Activated CD4-positive, alpha-beta T cell treated with anti-CD3 and anti-CD28 coated beads, Interleukin-2, amount 50 U/mL, for 24 hours (primary cell): ENCODE data around the gene IL17C.

Source experiments
- DNase-seq, 2 donors: peaks; one replicate each; pipeline ENCODE4 v3.0.0-alpha.2; 2020; ENCODE audit warnings: low read depth in 1 of 2, low spot score in 1 of 2

IL17C gene

DNA sequence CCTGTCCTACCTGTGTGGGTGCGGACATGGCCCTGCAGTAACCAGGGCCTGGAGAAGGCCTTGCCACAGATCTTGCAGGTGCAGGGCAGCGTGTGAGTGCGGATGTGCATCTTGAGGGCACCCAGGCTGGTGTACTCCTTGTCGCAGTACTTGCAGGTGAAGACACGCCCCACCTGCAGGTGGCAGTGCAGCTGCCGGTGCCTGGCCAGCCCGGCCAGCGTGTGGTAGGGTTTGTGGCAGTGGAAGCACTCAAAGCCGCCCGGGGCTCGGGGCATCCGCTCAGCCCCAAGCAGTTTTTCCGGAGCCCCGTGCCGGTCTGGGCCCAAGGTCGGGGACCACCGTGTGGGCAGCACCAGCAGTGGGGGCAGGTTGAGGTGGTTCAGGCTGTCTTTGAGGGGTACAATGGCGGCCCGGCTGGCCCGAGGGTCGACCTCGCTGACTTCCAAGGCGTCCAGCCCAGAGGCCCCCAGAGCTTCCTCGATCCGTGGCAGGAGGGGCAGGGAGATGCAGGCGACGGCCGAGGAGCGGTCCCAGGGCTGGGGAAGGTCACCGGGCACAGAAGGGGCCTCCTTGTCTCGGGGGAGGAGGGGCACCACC, 42.8 kb downstream of the IL17C start:
- DNase-seq, result no peak

GRCh38 chr16:88681709-88682451, 43.5 kb downstream of the IL17C start:
- DNase-seq, result peak in 1 of 2 donors; percentile 68

GRCh38 chr16:88684569-88685155, 46.3 kb downstream of the IL17C start:
- DNase-seq, result no peak

- no peak for DNase-seq
These were observed 47.0 kb downstream of the IL17C start for GRCh38 chr16:88685156-88686061.

DNA sequence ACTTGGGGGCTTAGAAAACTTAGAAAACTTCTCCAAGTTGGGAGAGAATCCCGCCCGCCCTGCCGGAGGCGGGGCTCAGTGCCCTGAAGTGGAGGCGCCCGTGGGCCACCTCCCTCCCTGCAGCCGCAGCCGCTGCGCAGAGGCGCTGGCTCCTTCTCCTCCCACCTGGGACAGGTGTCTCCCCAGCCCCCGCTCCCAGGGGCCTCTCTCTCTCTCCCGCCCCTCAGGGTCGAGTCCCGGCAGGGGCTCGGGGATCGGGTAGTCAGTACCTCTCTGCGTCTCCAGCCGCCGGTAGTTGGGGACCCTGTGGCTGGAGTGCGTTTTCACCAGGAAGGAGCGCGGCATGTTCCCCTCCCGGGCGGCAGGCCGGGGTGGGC, 47.7 kb downstream of the IL17C start:
- DNase-seq, result no peak

DNA sequence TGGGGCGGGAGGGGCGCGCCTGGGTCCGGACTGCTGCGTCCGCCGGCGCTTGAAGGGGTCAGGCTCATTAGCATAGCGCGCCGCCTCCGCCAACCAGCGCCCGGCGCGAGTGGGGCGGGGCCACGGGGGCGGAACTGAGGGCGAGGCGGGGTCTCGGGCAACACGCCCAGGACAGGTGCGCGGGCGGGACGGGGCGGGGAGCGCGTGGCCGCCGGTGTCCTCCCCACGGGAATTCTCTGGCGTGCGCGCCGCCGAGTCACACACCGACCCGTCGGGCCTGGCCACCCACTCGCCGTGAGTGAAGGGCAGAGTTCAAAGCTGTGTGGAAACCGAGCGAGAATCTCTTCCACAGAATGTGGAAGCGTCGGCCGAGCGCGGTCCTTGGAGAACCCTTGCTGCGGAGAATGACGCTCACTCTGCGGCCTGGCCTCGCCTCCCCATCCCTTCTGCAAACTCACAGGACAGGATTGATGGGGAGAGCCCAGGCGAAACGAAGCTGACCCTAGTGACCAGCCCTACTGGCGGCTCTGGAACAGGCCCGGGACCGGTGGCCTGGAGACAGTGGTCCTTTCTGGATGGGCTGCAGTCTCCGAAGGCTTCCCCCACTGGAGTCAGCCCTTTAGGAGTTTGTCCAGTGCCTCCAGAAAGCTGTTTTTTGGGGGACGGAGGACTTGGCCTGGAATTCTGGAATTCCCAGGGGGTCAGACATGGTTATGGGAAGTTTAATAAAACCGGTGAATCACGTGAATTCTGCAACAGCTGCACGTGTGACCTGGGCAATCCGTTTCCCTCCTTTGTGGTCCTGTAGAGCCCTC, 48.3 kb downstream of the IL17C start, which contains the start of gene SNAI3:
SNAI3 (minus strand) TSS at position 69 of the 815 bp plus-strand sequence. CDS start 101 bp downstream, outside the sequence.
- DNase-seq, result peak in 1 of 2 donors; percentile 66

GRCh38 chr16:88687254-88687576, 48.8 kb downstream of the IL17C start:
- DNase-seq, result no peak

DNA sequence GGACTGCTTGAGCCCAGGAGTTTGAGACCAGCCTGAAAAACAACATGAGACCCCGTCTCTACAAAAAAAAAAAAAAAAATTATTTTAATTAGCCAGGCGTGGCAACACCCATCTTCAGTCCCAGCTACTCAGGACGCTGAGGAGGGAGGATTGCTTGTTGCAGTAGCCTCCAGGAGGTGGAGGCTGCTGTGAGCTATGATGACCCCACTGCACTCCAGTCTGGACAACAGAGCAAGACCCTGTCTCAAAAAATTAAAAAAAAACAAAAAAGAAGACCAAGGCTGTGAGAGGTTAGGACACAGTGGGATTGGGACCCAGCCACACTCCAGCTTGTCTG, 49.3 kb downstream of the IL17C start:
- DNase-seq, result no peak

GRCh38 chr16:88688013-88688778, 49.8 kb downstream of the IL17C start:
- DNase-seq, result no peak
